AG04450 (cell line): ENCODE data around the gene ZCCHC24. TPM values are rescaled to one million over a fixed set of nuclear protein-coding genes. Genes with fewer than 3 reads are reported as not detected.

ENCODE experiments used
- CTCF ChIA-PET: fragments of 300-600, 350-600 bp; formaldehyde crosslinking; extraction: SDS; loops from one replicate; lab custom pipeline; 2022; ENCODE audit warnings: antibody characterized with exemption, inconsistent platforms; lab: Charles Lee
- POLR2A ChIA-PET: fragments of 350-600 bp; formaldehyde crosslinking; extraction: SDS; loops from one replicate; lab custom pipeline; 2021; ENCODE audit warnings: antibody characterized with exemption, inconsistent platforms; lab: Yijun Ruan, JAX
- DNase-seq: peaks from one replicate; pipeline ENCODE4 v3.0.0-alpha.2; 2011; ENCODE audit warnings: low read depth, low spot score
- H3K27ac ChIP-seq: one replicate; pipeline ENCODE4 v1.5.1; 2012; ENCODE audit warnings: low read depth, low read length, control low read depth
- H3K27me3 ChIP-seq: one replicate; pipeline ENCODE4 v1.6.0; 2012; ENCODE audit warnings: low read length; ENCODE audit not compliant: control insufficient read depth, insufficient read depth
- H3K4me3 ChIP-seq: 2 replicates; pipeline ENCODE4 v1.5.1; 2011; ENCODE audit warnings: mild to moderate bottlenecking, low read depth, low read length, control low read depth
- H3K9me3 ChIP-seq: 2 replicates; pipeline ENCODE4 v1.5.1; 2012; ENCODE audit warnings: low read length; ENCODE audit not compliant: control insufficient read depth, insufficient read depth
- polyA plus RNA-seq: library from polyadenylated mRNA; depleted of rRNA; stranded (reverse); fragments of >200 nt; gene quantifications from 2 replicates; pipeline ENCODE4 v1.2.3, GENCODE V29; 2011
- TF ChIP-seq, protein P1 (sequence below): IDR thresholded peaks from 2 replicates; pipeline ENCODE4 v1.5.1; 2011; ENCODE audit warnings: low read depth, low read length, control low read depth, inconsistent platforms

Gene ZCCHC24
- polyA plus RNA-seq, 1 experiment = 37.4 TPM

DNA sequence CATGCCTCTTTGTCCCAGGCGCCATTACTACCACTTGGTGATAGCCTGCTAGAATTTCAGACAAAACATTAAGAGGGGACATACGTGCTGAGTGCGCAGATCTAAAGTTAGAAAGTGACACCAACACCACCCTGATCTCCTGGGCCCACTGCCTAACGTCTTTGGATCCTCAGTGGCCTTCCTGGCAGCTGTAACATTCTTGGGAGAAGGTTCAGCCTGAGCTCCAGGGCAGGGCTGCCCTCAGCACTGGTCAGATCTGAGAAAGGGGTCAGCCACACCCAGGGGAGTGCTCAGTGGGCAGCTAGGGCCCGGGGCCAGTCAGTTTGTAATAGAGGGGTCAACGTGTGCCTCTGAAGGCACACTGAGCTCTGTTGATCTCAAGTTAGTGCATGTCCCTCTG lies 48.4 kb downstream of the ZCCHC24 start:
- CTCF ChIA-PET = interaction anchor here (0.9 to 1.4 kb wide), 3 partner anchors 22 to 71 kb away, joined by 3 to 6 read pairs (median 4); no protein-coding TSS in a partner anchor
- Histone ChIP-seq H3K27me3 (no peaks in the 10 kb centered on the region), H3K9me3 (no peaks in the 10 kb centered on the region; the same call in 1 of the 2 replicates), H3K4me3 (no peak overlapping the region), H3K27ac (no peak overlapping the region)
- DNase-seq = no peak
- POLR2A ChIA-PET = no interaction called here
- TF ChIP-seq, protein P1, sequence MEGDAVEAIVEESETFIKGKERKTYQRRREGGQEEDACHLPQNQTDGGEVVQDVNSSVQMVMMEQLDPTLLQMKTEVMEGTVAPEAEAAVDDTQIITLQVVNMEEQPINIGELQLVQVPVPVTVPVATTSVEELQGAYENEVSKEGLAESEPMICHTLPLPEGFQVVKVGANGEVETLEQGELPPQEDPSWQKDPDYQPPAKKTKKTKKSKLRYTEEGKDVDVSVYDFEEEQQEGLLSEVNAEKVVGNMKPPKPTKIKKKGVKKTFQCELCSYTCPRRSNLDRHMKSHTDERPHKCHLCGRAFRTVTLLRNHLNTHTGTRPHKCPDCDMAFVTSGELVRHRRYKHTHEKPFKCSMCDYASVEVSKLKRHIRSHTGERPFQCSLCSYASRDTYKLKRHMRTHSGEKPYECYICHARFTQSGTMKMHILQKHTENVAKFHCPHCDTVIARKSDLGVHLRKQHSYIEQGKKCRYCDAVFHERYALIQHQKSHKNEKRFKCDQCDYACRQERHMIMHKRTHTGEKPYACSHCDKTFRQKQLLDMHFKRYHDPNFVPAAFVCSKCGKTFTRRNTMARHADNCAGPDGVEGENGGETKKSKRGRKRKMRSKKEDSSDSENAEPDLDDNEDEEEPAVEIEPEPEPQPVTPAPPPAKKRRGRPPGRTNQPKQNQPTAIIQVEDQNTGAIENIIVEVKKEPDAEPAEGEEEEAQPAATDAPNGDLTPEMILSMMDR = no peak

DNA sequence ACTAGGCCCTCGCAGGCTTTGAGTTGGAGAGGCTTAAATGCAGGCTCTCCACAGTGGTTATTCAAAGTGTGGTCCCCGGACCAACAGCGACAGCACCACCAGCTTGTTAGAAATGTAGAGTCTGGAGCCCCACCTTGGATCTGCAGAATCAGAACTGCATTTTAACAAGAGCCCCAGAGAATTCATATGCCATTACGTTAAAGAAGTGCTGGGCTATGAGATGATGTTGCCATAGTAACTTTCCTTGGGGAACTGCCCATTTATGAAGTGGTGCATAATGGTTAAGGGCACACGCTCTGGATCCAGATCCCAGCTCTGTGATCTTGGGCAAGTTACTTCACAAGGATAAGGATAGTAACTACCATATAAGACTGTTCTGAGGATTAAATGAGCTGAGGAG lies 48.9 kb downstream of the ZCCHC24 start:
- ChIA-PET CTCF (interaction anchor here (0.9 to 1.4 kb wide), 3 partner anchors 22 to 71 kb away, joined by 3 to 6 read pairs (median 4); no protein-coding TSS in a partner anchor), POLR2A (no interaction called here)
- no peaks in the 10 kb centered on the region for H3K27me3 ChIP-seq
- DNase-seq = no peak
- no peak overlapping the region for H3K4me3 ChIP-seq
- no peaks in the 10 kb centered on the region; the same call in 1 of the 2 replicates for H3K9me3 ChIP-seq
- no peak overlapping the region for H3K27ac ChIP-seq
- TF ChIP-seq, protein P1 = no peak

GRCh38 chr10:79394664-79395063 lies 50.8 kb downstream of the ZCCHC24 start:
- Histone ChIP-seq H3K9me3 (no peaks in the 10 kb centered on the region; the same call in 1 of the 2 replicates), H3K27ac (no peak overlapping the region), H3K4me3 (no peak overlapping the region), H3K27me3 (no peaks in the 10 kb centered on the region)
- POLR2A ChIA-PET = interaction anchor here (0.6 kb wide), 1 partner anchor 24 kb away, joined by 3 read pairs; no protein-coding TSS in a partner anchor
- TF ChIP-seq, protein P1 = no peak
- CTCF ChIA-PET = no interaction called here
- DNase-seq = no peak

DNA sequence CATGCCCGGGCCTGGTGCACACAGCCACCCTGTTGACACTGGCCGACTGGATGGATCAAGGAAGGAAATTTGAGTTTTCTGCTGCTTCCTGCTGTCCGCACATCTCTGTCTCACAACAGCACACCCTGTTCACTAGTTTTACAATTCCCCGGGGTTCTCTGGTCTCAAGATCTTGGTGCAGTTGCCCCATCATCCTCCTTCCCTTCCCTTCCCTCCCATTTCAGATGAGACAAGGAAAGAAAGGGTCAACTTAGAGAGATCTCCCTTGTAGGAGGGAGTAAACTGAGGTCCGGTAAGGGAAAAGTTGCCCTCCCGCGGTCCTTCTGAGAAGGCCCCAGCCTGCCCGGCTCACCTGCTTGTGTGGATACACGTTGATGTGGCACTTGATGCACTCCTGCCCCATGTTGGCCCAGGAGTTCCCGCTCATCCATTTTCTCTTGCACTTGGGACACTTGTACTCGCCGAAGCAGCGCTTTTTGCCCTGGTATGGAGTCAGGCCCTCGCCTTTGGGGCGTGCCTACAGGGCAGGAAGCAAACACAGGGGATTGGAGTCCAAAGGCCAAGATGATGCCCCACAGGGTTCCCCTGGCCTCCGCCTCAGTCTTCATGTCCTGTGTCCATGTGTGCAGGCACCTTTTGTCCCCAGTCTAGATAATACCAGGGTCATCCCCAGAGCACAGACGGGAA lies 51.4 kb downstream of the ZCCHC24 start:
- no peak for DNase-seq
- TF ChIP-seq, protein P1 = no peak
- Histone ChIP-seq H3K27me3 (no peaks in the 10 kb centered on the region), H3K4me3 (no peak overlapping the region), H3K9me3 (no peaks in the 10 kb centered on the region; the same call in 1 of the 2 replicates), H3K27ac (no peak overlapping the region)
- ChIA-PET POLR2A (no interaction called here), CTCF (no interaction called here)

- Histone ChIP-seq H3K4me3 (no peak overlapping the region), H3K9me3 (no peaks in the 10 kb centered on the region; the same call in 1 of the 2 replicates), H3K27ac (no peak overlapping the region), H3K27me3 (no peaks in the 10 kb centered on the region)
- TF ChIP-seq, protein P1 = no peak
- ChIA-PET CTCF (interaction anchor here (1.4 kb wide), 1 partner anchor 19 kb away, joined by 6 read pairs; no protein-coding TSS in a partner anchor), POLR2A (no interaction called here)
- no peak for DNase-seq
These were observed 52.1 kb downstream of the ZCCHC24 start for GRCh38 chr10:79393221-79393923.
